Pulmonary artery endothelial cell (primary cell): Measurements from ENCODE around the gene STAT3. TPM values are rescaled to one million over a fixed set of nuclear protein-coding genes. Genes with fewer than 3 reads are reported as not detected.
"Not testable (repeated sequence)": the region's sequence is repeated elsewhere in the genome, so short reads cannot be mapped to it uniquely, and the experiment has no call there.

Experiments
- DNase-seq: peaks from one replicate; pipeline ENCODE4 v3.0.0-alpha.2; 2011; ENCODE audit warnings: low read depth, low spot score
- total RNA-seq: library from RNA; depleted of rRNA; stranded (reverse); fragments of >200 nt; gene quantifications from 2 replicates; pipeline ENCODE4 v1.2.3, GENCODE V29; 2014

Gene STAT3
- total RNA-seq, 1 donor from 2014 or later: 99.0 TPM

DNA sequence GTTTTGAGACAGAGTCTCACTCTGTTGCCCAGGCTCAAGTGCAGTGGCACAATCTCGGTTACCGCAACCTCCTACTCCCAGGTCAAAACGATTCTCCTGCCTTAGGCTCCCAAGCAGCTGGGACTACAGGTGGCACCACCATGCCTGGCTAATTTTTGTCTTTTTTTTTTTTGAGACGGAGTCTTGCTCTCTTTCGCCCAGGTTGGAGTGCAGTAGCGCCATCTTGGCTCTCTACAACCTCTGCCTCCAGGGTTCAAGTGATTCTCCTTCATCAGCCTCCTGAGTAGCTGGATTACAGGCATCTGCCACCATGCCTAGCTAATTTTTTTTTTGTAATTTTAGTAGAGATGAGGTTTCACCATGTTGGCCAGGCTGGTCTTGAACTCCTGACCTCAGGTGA lies 70.3 kb downstream of the STAT3 start:
- not testable (repeated sequence) for DNase-seq

- DNase-seq: no peak
These were observed 70.9 kb downstream of the STAT3 start for GRCh38 chr17:42317266-42317845.

DNA sequence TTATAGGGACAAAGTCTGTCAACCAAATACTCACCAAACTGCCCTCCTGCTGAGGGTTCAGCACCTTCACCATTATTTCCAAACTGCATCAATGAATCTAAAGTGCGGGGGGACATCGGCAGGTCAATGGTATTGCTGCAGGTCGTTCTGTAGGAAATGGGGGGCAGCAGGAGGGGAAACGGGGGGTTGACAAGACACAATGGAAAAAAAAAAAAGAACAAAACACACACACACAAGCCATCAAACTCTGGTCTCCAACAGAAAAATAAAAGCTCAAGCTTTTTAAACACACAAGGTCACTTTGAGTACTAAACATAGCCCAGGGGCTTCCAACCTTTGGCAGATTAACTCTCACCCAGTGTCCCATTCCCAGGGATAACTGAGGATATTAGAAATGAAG lies 71.5 kb downstream of the STAT3 start:
- DNase-seq: no peak

DNA sequence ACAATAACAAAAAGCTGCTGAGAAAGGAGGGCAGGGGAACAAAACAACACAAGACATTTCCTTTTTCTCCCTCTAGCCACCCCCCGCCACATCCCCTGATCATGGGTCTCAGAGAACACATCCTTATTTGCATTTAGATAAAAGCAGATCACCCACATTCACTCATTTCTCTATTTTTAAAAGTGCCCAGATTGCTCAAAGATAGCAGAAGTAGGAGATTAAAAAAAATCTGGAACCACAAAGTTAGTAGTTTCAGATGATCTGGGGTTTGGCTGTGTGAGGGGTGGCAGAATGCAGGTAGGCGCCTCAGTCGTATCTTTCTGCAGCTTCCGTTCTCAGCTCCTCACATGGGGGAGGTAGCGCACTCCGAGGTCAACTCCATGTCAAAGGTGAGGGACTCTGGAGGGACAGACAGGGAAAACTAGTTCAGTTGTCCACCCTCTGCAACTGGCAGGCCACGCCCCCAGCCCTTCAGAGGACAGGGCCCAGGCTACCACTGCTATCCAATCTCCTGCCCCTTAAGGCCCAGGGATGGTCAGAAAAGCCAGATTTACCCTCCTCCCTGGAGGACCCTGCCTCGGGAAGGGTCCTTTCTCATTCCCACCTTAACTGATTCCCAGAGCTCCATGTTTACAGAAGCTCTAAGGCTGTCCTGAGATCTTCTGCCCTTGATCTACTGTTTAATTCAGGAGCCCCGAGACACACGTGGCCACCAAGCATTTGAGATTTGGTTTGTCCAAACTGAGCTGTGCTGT lies 72.7 kb downstream of the STAT3 start:
- no peak for DNase-seq

GRCh38 chr17:42313773-42314566 lies 74.3 kb downstream of the STAT3 start:
- no peak for DNase-seq

GRCh38 chr17:42313389-42313772 lies 74.9 kb downstream of the STAT3 start:
- DNase-seq: no peak

DNA sequence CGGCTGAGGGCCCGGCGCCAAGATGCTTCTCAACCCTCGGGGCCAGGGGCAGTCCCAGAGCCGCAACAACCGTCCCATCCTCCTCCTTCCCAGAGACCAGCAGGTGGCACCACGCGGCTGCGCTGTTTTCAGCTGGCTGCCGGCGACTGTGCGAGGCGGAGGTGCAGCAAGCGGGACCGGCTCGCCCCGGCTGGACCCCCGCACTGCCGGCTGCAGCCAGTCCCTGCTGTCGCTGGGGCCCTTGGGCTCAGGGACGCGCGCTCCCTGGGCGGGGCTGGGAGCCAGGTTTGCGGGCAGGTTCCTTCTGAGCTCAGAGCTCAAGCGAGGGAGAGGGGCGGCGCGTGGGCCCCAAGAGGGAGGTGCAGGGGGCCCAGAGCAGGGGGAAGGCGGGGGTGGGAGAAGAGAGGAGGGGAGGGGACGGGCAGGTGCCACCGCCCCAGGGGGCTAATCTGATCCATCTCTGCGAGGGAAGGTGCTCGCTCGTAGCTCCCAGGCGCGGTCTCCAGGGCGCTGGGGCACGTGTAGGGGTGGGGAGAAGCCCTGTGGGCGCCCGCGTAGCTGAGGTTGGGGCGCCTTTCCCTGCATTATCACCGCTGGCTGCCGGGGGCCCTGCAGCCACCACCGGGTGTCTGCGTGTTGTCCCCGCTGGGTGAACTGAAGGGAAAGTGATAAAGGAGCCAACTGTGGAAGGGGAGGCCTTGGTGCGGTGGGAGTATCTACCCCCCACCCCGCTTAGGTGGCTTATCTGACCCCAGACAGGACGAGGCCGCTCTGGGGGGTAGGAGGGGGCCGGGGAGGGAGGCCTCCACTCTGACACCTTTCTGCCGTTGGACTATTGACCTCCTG lies 75.7 kb downstream of the STAT3 start:
- no peak for DNase-seq

GRCh38 chr17:42312035-42312284 lies 76.3 kb downstream of the STAT3 start:
- no peak for DNase-seq

GRCh38 chr17:42311240-42312034 lies 76.8 kb downstream of the STAT3 start:
- no peak for DNase-seq

GRCh38 chr17:42310787-42311215 lies 77.4 kb downstream of the STAT3 start:
- DNase-seq: no peak

GRCh38 chr17:42309986-42310786 lies 78.1 kb downstream of the STAT3 start:
- DNase-seq: no peak

- DNase-seq: no peak
These were observed 79.1 kb downstream of the STAT3 start for GRCh38 chr17:42309142-42309541.

GRCh38 chr17:42308446-42308845 lies 79.8 kb downstream of the STAT3 start:
- DNase-seq: no peak

GRCh38 chr17:42307362-42307927 lies 80.8 kb downstream of the STAT3 start:
- no peak for DNase-seq

GRCh38 chr17:42306385-42306667 lies 81.9 kb downstream of the STAT3 start:
- no peak for DNase-seq

DNA sequence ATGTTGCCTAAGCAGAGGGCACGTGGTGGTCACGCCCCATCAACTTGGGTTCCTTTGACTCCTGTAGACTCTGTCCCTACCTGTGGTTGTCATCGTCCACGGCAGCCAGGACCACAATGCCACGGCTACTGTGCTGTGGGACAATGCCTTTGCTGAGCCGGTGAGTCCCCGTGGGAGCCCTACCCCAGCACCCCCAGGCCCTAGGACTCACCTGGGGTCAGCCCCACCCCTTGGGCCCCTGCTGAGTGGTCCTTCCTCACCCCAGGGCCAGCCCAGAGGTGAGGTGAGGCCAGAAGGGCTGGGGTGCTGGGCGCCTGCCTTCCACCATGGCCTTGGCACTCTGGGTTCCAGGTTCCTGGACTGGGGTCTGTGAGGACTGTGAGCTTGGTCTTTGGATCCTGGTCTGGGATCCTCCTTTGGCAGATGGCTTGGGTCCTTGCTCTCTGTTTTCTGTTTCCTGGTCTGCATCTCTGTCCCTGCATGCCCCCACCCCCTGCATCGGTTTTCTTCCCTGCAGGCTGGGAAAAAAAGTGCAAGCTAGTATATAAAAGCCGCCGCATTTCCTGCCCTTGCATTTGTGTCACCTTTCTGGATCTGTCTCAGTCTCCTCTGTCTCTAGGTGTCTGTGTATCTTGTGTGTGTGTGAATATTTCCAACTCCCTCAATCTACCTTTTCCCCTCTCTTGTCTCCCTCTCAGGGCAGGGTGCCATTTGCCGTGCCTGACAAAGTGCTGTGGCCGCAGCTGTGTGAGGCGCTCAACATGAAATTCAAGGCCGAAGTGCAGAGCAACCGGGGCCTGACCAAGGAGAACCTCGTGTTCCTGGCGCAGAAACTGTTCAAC lies 82.5 kb downstream of the STAT3 start:
- no peak for DNase-seq

DNA sequence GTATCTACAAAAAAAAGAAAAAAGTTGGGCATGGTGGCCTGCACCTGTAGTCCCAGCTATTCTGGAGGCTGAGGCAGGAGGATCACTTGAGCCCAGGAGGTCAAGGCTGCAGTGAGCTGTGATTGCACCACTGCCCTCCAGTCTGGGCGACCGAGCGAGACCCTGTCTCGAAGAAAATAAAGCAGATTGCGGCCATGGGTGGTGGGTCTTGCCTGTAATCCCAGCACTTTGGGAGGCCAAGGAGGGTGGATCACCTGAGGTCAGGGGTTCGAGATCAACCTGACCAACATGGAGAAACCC lies 83.3 kb downstream of the STAT3 start:
- not testable (repeated sequence) for DNase-seq

- no peak for DNase-seq
These were observed 83.8 kb downstream of the STAT3 start for GRCh38 chr17:42304187-42305030.
